ENCODE measurements around the gene HOXB3. TPM values are rescaled to one million over a fixed set of nuclear protein-coding genes. Genes with fewer than 3 reads are reported as not detected.

HOXB3 gene
- total RNA-seq, 1 donor from 2014 or later, result not detected

GRCh38 chr17:48626245-48627117 lies 36.4 kb upstream of the HOXB3 start, which contains the start of gene HOXB9:
Gene HOXB9 (minus strand): TSS chr17:48626358. CDS start chr17:48626269, 89 bp downstream.
- FAIRE-seq (no peak), DNase-seq (ENCODE audit: low spot score in 2 of 2) (no peak)

- no peak for DNase-seq (ENCODE audit: low spot score in 2 of 2)
- FAIRE-seq, result no peak
These were observed 35.6 kb upstream of the HOXB3 start for GRCh38 chr17:48625495-48626244.

DNA sequence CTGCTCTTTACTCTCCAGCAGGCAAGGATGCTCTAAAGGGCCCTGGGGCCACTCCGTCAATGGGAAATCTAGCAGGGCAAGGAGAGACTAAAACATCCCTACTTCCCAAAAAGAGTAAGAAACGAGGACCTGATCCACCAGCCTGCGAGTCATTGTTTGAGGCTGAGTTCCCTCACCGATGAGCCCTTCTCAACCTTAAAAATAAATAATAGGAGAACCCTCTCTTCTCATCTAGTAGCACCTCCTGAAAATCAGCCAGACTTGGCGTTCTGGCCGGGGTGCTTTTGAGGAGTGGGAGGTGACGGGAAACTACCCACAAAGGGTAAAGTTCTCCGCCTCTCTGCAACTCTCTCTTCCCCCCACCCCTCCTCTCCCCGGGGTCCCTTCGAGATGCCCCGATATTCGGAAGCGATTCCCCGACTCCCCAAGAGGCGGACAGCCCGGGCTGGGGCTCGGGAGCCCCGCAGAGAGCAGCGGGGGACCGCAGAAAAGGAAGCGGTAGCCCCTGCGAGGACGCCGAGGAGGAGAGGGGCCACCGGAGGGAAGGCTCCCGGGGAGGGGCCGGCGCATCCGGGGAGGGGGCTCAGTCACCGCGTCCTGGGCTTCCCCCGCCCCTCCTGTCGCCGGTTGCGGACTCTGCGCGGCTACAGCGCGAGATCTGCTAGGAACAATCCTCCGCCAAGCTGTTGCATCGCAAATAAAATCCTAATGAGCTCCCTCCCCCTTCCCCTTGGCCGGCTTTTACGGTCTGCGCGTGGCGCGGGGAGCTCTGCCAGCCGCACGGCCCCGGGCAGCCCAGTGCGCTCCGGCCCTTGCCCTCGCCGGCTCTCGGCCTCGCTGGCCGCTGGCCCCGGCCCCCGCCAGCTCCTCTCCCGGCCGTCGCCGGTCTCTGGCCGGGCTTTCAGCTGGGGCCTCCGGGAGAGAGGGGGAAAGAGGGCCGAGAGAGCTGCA lies 34.8 kb upstream of the HOXB3 start:
- no peak for DNase-seq (ENCODE audit: low spot score in 2 of 2)
- FAIRE-seq, result no peak

- no peak for DNase-seq (ENCODE audit: low spot score in 2 of 2)
These were observed 34.1 kb upstream of the HOXB3 start for GRCh38 chr17:48624118-48624517.

GRCh38 chr17:48623583-48623982 lies 33.5 kb upstream of the HOXB3 start:
- FAIRE-seq (no peak), DNase-seq (ENCODE audit: low spot score in 2 of 2) (no peak)

More at GRCh38 chr17:48624118-48624517, 34.1 kb upstream of the HOXB3 start:
- no peak for FAIRE-seq

- FAIRE-seq (no peak), DNase-seq (ENCODE audit: low spot score in 2 of 2) (no peak)
These were observed 32.8 kb upstream of the HOXB3 start for GRCh38 chr17:48622857-48623256.

DNA sequence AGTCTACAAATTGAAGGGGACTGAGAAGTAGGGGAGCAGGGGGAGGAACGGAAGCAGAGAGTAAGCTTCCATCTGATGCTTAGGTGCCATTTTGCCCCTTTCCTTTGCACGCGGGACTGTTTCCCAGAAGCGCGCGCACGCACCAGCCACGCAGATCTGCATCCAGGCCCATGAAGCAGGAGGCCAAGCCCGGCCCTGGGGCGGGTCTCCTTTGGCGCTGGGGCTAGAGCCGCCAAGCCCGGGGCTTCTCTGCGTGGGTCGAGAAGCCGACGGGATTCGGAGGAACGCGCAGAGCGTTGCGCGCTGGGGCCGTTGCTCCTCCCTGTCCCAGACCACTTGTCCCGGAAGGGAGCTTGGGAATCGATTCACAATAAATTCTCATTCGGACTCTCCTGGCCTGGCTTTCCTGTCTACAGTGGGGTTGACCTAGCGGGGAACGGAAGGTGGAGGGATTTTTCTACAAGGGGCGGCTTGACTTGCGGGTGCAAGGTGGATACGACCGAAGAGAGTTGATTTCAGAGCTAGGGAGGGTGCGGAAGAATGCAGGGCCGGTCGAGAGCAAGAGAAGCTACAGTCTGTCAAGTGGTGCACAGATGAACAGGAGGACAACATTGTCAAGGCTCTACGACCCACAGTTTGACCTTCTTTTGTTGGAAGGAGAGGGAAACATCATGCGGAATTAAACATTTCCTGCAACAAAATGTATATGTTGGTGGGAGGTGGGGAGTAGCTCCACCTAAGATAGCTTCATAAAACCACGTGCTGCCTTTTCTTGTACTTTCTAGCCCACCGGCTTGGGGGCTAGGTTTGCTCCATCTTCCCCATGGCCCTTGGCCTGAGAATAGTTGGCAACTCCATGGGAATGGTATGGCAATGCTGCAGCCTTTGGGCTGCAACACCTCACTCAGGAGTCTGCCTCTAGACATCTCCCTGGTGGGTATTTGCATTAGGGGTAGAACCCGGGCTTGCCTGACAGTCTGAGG lies 31.7 kb upstream of the HOXB3 start:
- DNase-seq (ENCODE audit: low spot score in 2 of 2) (no peak), FAIRE-seq (no peak)

DNA sequence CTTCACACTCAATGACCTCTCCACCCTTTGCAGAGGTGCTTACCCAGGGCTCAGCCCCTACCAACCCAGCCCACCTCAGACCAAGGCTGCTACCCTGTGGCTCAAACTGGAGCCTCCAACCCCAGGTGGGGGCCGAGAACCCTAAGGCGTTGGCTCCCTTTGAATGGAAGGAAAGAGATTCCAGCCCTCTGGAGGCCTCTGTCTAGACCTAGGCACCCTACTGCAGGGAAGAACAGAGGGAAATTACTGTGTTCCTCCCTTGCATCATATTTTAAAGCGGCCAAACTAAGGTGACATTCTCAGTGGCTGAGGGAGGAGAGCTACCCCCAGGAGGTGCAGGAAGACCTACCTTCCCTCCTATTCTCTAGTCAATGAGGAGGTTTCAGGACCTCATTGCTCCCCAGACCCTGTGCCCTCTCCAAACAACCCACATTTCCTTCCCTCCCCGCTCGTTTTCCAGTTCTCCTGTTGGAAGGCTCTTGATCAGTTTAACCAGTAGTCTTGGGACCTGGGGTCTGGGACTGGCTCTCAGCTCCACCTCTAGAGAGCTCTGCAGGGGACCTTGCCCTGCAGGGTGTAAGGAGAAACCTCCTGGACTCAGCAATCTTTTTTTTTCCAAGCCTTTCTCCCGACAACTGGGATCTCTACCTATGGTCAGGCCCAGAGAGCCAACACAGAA lies 30.6 kb upstream of the HOXB3 start:
- FAIRE-seq (no peak), DNase-seq (ENCODE audit: low spot score in 2 of 2) (no peak)

GRCh38 chr17:48619826-48620449 lies 29.9 kb upstream of the HOXB3 start:
- DNase-seq (ENCODE audit: low spot score in 2 of 2) (no peak), FAIRE-seq (no peak)

DNA sequence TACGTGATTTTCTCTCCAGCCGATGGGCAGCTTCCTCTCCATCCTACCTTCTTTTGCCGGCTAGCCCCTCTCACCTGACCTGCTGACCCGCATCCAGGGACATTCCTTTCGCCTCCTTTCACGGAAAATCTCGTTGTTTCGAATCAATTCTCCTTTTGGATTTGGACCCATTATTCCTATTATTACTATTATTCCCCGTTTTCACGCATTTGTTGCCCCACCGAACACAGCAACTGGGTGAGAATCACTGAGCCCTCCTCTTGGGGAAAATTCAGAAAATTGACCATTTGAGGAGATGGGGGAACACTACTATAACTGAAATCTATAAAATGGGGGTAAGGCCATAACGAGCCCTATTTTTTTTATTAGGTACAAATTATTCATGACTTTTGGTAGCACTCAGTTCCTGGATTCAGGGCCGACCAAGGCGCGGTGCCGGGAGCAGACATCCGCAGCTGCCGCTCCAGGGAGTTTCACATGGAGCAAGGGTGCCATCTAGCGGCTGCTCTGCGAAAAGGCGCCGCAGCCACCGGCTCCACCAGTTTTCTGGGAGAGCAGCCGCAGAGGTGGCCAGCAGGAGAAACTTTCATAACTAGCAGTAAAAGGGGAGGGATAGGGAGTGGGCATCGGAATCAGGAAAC lies 28.3 kb upstream of the HOXB3 start:
- DNase-seq (ENCODE audit: low spot score in 2 of 2) (peak; percentile 93 to 99), FAIRE-seq (no peak)

- FAIRE-seq (no peak), DNase-seq (ENCODE audit: low spot score in 2 of 2) (no peak)
These were observed 27.6 kb upstream of the HOXB3 start for GRCh38 chr17:48617471-48618255.

GRCh38 chr17:48616717-48617470 lies 26.9 kb upstream of the HOXB3 start:
- FAIRE-seq, result no peak

DNA sequence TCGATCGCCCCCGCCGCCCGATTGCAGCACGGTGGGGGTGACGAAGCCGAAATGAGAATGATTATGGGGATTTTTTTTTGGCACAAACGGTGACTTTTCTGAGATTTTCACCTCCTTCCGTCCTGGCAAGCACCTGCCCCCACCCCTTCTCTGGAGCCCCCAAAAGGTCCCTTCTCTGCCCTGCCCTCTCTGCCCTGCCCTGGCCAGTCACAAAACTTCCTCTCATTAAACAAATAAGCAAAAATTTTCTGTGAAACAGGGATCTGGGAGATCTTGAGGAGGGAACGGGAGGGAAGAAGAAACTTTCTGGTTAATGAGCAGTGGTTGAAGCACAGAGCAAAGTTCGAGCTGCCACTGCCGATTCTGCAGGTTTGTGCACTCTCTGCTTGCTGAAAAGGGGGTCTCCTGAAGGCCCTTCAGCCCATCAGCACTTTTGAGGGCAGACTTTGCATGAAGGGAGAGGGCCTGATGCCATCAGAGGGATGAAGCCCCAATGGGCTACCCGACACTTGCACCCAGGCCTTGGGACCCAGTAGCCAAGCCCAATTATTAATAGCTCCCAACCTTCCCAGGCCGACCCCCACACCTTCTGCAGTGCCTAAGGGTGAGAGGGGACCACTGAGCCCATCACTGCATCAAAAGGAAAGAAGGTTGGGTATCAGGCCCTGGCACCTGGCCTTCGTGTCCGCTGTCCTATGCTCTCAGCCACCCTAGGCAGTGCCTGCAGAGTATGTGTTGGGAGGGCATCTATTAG lies 26.1 kb upstream of the HOXB3 start:
- FAIRE-seq (no peak), DNase-seq (ENCODE audit: low spot score in 2 of 2) (no peak)

More at GRCh38 chr17:48616717-48617470, 26.9 kb upstream of the HOXB3 start:
- no peak for DNase-seq (ENCODE audit: low spot score in 2 of 2)

DNA sequence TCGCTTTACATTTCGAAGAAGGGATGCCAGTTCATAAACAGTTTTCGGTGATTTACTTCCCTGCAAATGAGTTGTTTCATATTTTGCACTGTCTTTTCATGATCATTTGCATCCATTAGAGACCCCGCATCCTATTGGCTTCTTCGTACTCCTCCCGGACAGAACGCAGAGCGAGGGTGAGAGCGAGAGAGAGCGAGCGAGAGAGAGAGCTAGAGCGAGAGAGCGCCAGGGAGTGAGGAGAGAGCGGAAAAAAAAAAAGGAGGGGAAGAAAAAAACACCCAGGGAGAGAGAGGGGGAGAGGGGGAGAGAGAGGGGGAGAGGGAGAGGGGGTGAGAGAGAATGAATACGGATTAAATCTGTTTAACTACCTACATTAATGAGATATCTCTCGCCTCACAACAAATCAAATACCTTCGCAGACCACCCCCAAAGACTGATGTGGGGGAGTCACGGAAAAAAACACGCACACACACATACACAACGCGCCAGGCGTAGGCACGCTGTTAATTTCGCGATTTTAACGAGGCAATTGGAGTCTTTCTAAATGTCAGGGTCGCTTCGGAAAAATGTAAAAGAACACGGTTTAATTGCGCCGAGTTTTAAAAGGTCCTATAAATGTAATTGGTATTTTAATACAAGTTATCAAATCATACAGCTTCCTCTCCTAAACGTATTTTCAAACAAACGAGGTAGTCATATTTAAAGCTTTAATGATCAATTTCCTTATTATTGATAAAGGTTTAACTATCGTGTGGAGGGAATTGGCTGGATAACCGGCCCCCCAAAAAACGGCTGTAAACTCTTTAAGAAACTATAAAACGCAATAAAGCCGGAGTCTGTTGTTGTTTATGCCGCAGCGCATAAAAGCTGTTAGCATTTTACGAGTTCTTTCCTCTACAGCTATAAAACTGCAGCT lies 25.3 kb upstream of the HOXB3 start, which contains the start of gene HOXB8:
Gene HOXB8 (minus strand): TSS at position 246 of the 916 bp plus-strand sequence. CDS start 588 bp downstream, outside the sequence.
- FAIRE-seq (no peak), DNase-seq (ENCODE audit: low spot score in 2 of 2) (no peak)
